Activated T-cell treated with anti-CD3 and anti-CD28 coated beads, Interleukin-2, amount 50 U/mL, for 72 hours (primary cell): ENCODE measurements around the gene RUNX2. TPM values are rescaled to one million over a fixed set of nuclear protein-coding genes. Genes with fewer than 3 reads are reported as not detected.

Experiments used
- ATAC-seq, 2 donors: fragments of 150-1000 bp; cut with Tn5 transposase; replicated peaks in 1 of 2; 2 replicates each; pipeline ENCODE4 v1.10.0; 2021; ENCODE audit warnings: moderate library complexity in 2 of 2, mild to moderate bottlenecking in 1 of 2
- DNase-seq, 2 donors: peaks; one replicate each; pipeline ENCODE4 v3.0.0; 2021 to 2022; ENCODE audit warnings: mixed read lengths in 1 of 2
- H3K27ac Mint-ChIP-seq: one replicate; pipeline ENCODE4 v1.8.0; 2022; ENCODE audit warnings: mild to moderate bottlenecking, moderate library complexity, mixed read lengths
- H3K27me3 Mint-ChIP-seq: one replicate; pipeline ENCODE4 v1.8.0; 2022; ENCODE audit warnings: low read depth, mixed read lengths
- H3K36me3 Mint-ChIP-seq, 2 donors: one replicate each; pipeline ENCODE4 v1.8.0; 2022; ENCODE audit warnings: mixed read lengths in 2 of 2, mild to moderate bottlenecking in 1 of 2; ENCODE audit not compliant: insufficient read depth in 2 of 2
- H3K4me1 Mint-ChIP-seq: one replicate; pipeline ENCODE4 v1.8.0; 2022; ENCODE audit warnings: low read depth, mixed read lengths
- H3K4me3 Mint-ChIP-seq, 2 donors: one replicate each; pipeline ENCODE4 v1.8.0; 2022; ENCODE audit warnings: mild to moderate bottlenecking in 2 of 2, mixed read lengths in 2 of 2, moderate library complexity in 2 of 2
- H3K9me3 Mint-ChIP-seq, 2 donors: one replicate each; pipeline ENCODE4 v1.8.0; 2022; ENCODE audit warnings: mixed read lengths in 2 of 2
- total RNA-seq, 2 donors: library from RNA; stranded (reverse); gene quantifications; one replicate each; pipeline ENCODE4 v1.2.3, GENCODE V29; 2022

The RUNX2 gene
- total RNA-seq, 2 donors from 2014 or later = 39.3 to 61.1 TPM

DNA sequence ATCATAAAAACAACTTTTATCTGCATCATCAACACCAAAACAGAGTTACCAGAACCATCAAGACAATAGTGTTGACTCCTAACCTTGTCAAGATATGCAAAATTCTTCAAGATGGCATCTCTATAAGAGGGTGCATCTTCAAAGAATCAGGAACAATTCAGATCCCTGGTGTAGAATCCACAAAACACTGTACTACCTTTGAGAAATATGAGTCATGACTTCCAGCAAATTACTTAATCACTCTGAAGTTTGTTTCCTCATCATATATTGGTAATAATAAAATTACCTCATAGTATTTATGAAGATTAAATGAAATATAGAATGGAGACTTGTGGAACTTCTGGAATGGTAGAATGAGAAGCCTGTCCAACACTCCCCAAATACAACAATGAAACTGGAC, 270.9 kb downstream of the RUNX2 start:
- Mint-ChIP-seq H3K4me1 (peaks cover 33% of the 10 kb centered on the region), H3K4me3 (no peak overlapping the region), H3K36me3 (peaks cover 11 to 28% of the 10 kb centered on the region in 2 donors), H3K27ac (no peak overlapping the region), H3K9me3 (peaks cover 9 to 10% of the 10 kb centered on the region in 2 donors), H3K27me3 (no peaks in the 10 kb centered on the region)
- ATAC-seq (no peak), DNase-seq (no peak)

DNA sequence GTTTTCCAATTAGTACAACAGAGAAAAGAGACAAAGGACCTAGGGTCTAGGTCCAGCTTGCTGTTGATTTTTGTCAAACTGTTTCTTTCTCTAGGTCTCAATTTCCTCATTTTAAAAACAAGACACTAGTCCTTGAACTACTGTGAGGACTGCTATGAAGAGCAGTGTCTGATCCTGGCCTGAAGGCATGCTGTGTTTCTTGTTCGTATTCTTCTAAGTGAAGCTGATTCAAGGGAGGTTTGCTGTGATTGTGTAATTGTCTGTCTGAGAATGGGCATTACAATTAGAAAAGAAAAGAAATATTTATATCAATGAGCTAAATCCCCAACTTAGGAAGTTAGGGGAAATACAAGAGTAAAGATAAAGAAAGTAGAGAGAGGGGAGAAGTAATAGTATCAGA, 277.8 kb downstream of the RUNX2 start:
- H3K4me1 Mint-ChIP-seq = peaks cover 38% of the 10 kb centered on the region
- H3K9me3 Mint-ChIP-seq = peaks cover 4 to 9% of the 10 kb centered on the region in 2 donors
- DNase-seq (no peak), ATAC-seq (no peak)
- H3K27ac Mint-ChIP-seq = peak overlapping the region; percentile 43
- H3K27me3 Mint-ChIP-seq = no peaks in the 10 kb centered on the region
- no peak overlapping the region for H3K4me3 Mint-ChIP-seq
- peaks cover 4 to 12% of the 10 kb centered on the region in 2 donors for H3K36me3 Mint-ChIP-seq

DNA sequence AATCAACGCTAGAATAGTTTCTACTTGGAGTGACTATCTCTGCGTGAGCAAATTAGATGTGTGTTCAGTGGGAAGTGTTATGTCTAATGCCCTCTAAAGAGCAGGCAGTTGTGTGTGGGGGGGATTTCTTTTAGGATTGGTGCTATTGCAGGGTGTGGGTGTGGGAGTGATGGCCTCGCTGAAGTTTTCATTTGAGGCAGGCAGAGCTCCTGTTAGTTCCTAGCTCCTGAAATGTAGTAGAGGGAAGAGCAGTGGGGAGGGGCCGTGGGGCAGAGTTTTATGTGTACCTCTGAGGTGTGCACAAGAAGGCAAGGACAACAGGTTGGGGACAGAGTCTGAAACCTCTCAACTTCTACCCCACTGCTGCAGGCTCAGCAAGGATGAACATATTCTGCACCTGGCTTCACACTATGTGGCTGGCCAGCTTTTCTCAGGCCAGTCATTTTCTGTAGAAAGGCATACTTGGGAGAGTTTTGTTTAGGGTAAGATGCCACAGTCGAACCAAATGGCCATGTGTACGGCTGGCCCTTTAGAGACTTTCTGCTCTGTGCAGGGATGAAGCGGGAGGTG, 278.8 kb downstream of the RUNX2 start:
- Mint-ChIP-seq H3K27me3 (no peaks in the 10 kb centered on the region), H3K27ac (no peak overlapping the region), H3K4me1 (peaks cover 47% of the 10 kb centered on the region), H3K36me3 (peaks cover 4 to 12% of the 10 kb centered on the region in 2 donors), H3K9me3 (peaks cover 4 to 7% of the 10 kb centered on the region in 2 donors), H3K4me3 (no peak overlapping the region)
- ATAC-seq (no peak), DNase-seq (no peak)

DNA sequence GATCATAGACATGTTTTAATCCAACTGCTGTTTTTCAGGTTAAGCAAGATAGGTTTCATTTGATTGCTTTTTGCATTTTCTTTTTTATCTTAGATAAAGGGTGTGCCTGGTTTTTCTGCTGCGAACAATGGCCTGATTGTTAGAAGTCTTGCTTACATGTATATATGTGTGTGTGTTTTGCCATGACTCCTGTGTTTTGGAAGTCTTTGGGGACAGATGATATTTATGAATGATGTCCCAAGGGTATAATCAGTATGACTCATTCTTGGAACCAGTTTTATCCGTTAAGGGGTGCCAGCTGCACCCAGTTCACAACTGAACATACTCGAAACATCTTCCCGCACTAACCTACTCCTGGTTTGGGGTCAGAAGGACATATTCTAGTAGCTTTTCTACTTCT, 279.7 kb downstream of the RUNX2 start:
- H3K4me1 Mint-ChIP-seq = peaks cover 47% of the 10 kb centered on the region
- peak in 1 of 2 donors; percentile 34 for ATAC-seq
- DNase-seq = no peak
- H3K9me3 Mint-ChIP-seq = peaks cover 4 to 7% of the 10 kb centered on the region in 2 donors
- peaks cover 4 to 11% of the 10 kb centered on the region in 2 donors for H3K36me3 Mint-ChIP-seq
- H3K4me3 Mint-ChIP-seq = peak overlapping the region in 1 of 2 donors; percentile 45
- peak overlapping the region; percentile 71 for H3K27ac Mint-ChIP-seq
- H3K27me3 Mint-ChIP-seq = no peaks in the 10 kb centered on the region

DNA sequence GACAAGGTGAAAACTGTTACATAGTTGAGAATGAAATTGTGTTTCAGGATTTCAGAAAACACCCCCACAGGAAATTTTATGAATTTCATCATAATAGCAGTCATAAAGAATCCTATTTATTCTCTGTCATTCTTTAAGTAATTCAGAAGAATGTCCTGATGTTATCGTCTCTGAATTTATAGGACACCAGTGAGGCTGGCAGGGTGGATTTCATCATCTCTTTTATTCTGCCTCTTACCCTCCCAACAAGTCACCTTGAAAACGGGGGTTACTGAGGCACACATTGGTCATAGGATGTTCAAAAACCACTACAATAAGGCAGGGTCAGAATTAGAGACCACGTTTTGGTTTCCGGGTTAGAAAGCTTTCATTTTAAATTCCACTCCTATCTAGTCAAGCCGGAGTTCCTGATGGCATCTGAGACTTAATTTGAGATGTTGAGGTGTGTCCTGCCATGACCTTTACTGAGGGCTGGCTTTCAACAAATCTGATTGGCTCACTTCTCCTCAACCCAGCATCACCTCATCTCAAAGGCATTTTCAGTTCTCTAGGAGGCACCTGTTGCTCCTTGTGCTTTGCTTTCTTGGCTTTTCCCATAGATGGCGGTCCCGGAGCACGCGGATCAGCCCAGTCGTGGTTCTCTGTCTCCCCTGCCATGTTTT, 280.3 kb downstream of the RUNX2 start:
- ATAC-seq (peak; percentile 93), DNase-seq (peak; percentile 48 to 50)
- no peaks in the 10 kb centered on the region for H3K27me3 Mint-ChIP-seq
- peak overlapping the region; percentile 71 for H3K27ac Mint-ChIP-seq
- peaks cover 4 to 10% of the 10 kb centered on the region in 2 donors for H3K36me3 Mint-ChIP-seq
- H3K9me3 Mint-ChIP-seq = peaks cover 2 to 5% of the 10 kb centered on the region in 2 donors
- H3K4me1 Mint-ChIP-seq = peaks cover 47% of the 10 kb centered on the region
- peak overlapping the region; percentile 19 to 45 for H3K4me3 Mint-ChIP-seq

DNA sequence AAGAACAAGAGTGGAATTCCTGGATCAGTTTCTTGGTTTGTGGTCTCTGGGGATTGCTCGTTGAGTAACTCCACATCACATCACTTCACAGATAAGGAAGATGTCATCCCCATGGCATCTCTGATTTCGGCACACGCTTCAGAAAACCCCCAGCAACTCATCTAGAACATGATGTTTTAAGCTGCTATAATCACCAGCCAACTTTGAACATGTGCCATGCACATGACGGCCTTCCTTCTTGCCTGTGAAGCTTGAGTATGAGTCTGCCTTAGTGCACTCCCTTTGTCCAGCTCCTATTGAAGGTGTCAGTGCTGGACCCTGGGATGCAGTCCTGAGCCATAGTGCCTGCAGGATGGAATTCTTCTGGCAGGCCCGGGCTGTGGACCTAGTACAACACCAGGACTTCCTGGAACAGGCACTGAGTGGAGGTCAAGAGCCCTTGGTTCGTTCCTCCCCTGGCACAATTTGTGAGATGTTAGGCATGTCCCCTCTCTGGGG, 281.1 kb downstream of the RUNX2 start:
- Mint-ChIP-seq H3K4me3 (peak overlapping the region; percentile 19 to 45), H3K36me3 (peaks cover 2 to 3% of the 10 kb centered on the region in 2 donors), H3K27ac (peak overlapping the region; percentile 71), H3K4me1 (peaks cover 44% of the 10 kb centered on the region), H3K9me3 (peaks cover 2 to 3% of the 10 kb centered on the region in 2 donors), H3K27me3 (no peaks in the 10 kb centered on the region)
- ATAC-seq (no peak), DNase-seq (no peak)

DNA sequence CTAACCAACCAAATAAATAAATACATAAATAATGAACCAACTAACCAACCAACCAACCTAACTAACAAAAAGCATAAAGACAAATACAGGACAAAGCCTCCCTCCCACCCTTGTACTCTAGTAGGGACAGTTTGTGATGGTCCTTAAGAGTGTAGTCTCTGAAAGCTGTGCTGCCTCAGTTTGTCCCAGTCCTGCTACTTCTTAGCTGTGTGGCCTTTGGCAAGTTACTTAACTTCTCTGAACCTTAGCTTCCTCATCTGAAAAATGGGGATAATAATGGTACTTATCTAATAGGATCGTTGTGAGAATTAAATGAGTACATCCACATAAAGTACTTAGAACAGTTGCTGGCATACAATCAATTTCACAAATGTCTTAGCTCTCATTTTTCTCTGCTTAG, 282.2 kb downstream of the RUNX2 start:
- Mint-ChIP-seq H3K4me3 (no peak overlapping the region), H3K27ac (no peak overlapping the region), H3K9me3 (peaks cover 0 to 2% of the 10 kb centered on the region in 2 donors), H3K4me1 (peaks cover 53% of the 10 kb centered on the region), H3K27me3 (no peaks in the 10 kb centered on the region), H3K36me3 (peaks cover 2% of the 10 kb centered on the region in 2 donors)
- ATAC-seq (no peak), DNase-seq (no peak)

DNA sequence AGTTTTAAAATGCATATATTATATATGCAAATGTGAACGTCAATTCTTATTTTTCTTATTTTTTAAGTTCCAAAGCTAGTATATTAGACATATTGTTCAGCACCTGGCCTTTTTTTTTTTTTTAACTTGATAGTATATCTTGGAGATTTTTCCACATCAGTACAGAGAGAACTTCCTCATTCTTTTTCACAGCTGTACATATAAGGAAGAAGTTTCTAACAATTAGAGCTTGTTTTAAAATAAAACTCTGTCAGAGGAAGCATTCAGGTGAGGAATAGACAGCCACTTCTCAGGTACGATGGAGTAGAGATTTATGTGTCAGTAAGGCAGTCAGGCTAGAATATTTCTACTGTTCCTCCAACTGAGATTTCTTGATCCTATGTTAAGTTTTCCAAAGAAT, 282.7 kb downstream of the RUNX2 start:
- Mint-ChIP-seq H3K9me3 (peaks cover 0 to 2% of the 10 kb centered on the region in 2 donors), H3K36me3 (peaks cover 2% of the 10 kb centered on the region in 2 donors), H3K4me1 (peaks cover 57% of the 10 kb centered on the region), H3K27ac (no peak overlapping the region), H3K4me3 (no peak overlapping the region), H3K27me3 (no peaks in the 10 kb centered on the region)
- ATAC-seq (no peak), DNase-seq (no peak)

DNA sequence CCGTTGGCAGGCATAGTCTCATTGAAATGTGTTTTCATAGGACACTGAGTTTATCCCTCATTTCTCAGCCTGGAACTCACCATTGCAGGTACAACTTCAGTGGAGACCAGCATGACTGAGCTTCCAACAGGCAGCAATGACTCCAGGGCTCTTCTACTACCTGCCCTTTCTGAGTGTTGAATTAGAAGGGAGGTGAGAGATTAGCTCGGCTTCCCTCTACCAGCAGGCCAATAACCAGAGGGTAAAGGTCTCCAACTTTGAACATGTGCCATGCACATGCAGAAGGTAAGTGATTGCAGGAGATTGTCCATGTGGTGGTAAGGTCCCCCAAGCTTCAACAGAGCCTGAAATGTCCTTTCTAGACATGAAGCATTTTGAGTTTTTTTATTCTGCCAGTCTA, 283.4 kb downstream of the RUNX2 start:
- H3K27ac Mint-ChIP-seq = no peak overlapping the region
- no peak overlapping the region for H3K4me3 Mint-ChIP-seq
- ATAC-seq (no peak), DNase-seq (no peak)
- peaks cover 63% of the 10 kb centered on the region for H3K4me1 Mint-ChIP-seq
- no peaks in the 10 kb centered on the region for H3K27me3 Mint-ChIP-seq
- peaks cover 2% of the 10 kb centered on the region in 2 donors for H3K36me3 Mint-ChIP-seq
- peaks cover 0 to 2% of the 10 kb centered on the region in 2 donors for H3K9me3 Mint-ChIP-seq

DNA sequence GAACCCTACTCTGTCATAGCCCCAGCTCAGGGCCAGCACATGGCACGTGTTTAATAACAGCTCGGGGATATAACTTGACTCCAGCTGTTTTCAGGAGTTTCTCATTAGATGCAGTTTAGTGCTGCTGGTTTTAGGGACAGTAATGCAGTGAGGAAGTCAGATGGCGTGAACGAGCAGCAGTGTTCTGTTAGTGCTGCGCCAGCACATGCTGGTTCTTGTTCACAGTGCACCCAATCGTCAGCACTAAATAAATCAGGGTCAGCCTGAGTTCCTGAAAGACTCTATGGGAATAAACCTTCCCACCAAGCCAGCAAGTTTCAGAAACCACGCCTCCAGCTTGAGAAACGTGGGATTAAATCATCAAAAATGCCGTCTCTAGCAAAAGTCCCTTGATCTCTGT, 285.5 kb downstream of the RUNX2 start:
- H3K4me1 Mint-ChIP-seq = peaks cover 53% of the 10 kb centered on the region
- H3K9me3 Mint-ChIP-seq = peaks cover 0 to 2% of the 10 kb centered on the region in 2 donors
- DNase-seq (no peak), ATAC-seq (no peak)
- no peak overlapping the region for H3K4me3 Mint-ChIP-seq
- no peaks in the 10 kb centered on the region for H3K27me3 Mint-ChIP-seq
- no peak overlapping the region for H3K27ac Mint-ChIP-seq
- peaks cover 0 to 2% of the 10 kb centered on the region in 2 donors for H3K36me3 Mint-ChIP-seq

DNA sequence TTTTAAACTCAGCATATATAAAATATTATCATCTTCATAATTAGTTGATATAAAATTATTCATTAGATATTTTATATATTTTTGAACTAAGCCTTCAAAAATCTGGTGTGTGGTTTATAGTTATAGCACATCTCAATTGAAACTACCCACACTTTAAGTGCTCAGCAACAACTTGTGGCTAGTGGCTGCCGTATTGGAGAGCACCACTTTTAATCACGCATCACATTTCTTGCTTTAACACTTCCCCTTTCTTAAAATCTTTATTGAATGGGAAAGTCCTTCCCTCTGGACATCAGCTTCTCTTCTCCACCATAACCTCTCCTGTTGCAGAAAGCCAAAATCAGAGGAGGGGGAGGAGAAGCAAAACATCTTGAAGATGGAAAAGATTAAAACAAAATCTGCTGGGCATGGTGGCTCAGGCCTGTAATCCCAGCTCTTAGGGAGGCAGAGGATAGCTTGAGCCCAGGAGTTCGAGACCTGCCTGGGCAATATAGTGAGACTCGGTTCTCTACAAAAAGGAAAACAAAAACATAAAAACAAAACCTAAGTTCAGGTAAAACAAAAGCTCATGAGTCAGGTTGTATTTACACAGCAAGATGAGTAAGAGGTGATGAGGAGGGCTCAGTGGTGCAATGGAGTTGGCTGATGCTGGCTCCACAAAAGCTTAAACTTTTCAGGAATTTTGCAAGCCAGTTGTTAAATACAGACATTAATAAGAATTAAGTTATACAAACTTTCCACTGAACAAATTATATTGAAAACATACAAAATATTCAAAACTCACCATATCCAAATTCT, 286.6 kb downstream of the RUNX2 start:
- H3K4me1 Mint-ChIP-seq = peaks cover 53% of the 10 kb centered on the region
- peaks cover under 1 to 2% of the 10 kb centered on the region in 2 donors for H3K36me3 Mint-ChIP-seq
- ATAC-seq (peak; percentile 51 to 67), DNase-seq (no peak)
- no peak overlapping the region for H3K27ac Mint-ChIP-seq
- H3K27me3 Mint-ChIP-seq = no peaks in the 10 kb centered on the region
- H3K9me3 Mint-ChIP-seq = no peaks in the 10 kb centered on the region
- H3K4me3 Mint-ChIP-seq = peak overlapping the region in 1 of 2 donors; percentile 17

DNA sequence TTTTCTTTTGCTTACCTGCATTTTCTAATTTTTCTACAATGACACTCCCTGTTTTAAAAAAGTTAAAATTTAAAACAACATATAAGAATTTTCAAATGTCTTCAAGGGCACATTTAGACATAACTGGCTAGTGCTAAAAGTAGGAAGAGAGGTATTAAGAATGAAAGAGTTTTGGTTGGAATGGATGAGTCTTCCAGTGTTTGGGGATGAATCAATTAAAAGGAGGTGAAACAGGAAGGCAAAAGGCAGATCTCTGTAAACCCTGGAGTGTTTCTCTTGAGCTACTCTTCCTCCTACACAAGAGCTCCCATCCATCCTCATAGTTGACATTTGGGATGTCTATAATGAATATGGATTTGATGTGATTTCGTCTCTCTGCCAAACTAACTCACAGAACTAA, 288.1 kb downstream of the RUNX2 start:
- H3K27ac Mint-ChIP-seq = peak overlapping the region; percentile 43
- no peaks in the 10 kb centered on the region for H3K9me3 Mint-ChIP-seq
- no peaks in the 10 kb centered on the region for H3K27me3 Mint-ChIP-seq
- H3K4me3 Mint-ChIP-seq = no peak overlapping the region
- H3K4me1 Mint-ChIP-seq = peaks cover 65% of the 10 kb centered on the region
- peaks cover 2 to 4% of the 10 kb centered on the region in 2 donors for H3K36me3 Mint-ChIP-seq
- DNase-seq (no peak), ATAC-seq (peak; percentile 17 to 26)

DNA sequence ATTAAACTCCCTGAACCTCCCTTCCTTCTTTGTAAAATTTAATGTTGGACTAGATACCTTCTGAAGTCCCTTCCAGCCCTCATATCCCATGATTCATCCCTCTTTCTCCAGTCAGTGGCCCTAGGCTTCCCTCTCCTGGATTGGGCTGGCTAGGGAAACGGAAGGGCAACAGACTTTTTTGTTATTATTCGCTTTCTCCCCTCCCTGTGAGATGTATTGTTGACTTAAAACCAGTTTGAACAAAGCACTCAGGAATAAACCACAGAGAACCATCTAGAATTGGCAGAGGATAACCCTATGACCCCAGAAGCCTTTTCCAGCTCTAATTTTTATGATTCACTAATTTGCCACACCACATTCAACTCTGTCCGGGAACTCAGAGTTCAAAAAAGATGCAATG, 289.3 kb downstream of the RUNX2 start:
- no peak overlapping the region for H3K4me3 Mint-ChIP-seq
- no peak for ATAC-seq
- no peak for DNase-seq
- no peaks in the 10 kb centered on the region for H3K9me3 Mint-ChIP-seq
- no peak overlapping the region for H3K27ac Mint-ChIP-seq
- H3K36me3 Mint-ChIP-seq = peaks cover 4% of the 10 kb centered on the region in 2 donors
- peaks cover 60% of the 10 kb centered on the region for H3K4me1 Mint-ChIP-seq
- no peaks in the 10 kb centered on the region for H3K27me3 Mint-ChIP-seq
